Measurements from ENCODE around the gene ABT1. TPM values are rescaled to one million over a fixed set of nuclear protein-coding genes. Genes with fewer than 3 reads are reported as not detected.

ABT1 gene
- total RNA-seq, 1 donor from 2014 or later, result 21.4 TPM

DNA sequence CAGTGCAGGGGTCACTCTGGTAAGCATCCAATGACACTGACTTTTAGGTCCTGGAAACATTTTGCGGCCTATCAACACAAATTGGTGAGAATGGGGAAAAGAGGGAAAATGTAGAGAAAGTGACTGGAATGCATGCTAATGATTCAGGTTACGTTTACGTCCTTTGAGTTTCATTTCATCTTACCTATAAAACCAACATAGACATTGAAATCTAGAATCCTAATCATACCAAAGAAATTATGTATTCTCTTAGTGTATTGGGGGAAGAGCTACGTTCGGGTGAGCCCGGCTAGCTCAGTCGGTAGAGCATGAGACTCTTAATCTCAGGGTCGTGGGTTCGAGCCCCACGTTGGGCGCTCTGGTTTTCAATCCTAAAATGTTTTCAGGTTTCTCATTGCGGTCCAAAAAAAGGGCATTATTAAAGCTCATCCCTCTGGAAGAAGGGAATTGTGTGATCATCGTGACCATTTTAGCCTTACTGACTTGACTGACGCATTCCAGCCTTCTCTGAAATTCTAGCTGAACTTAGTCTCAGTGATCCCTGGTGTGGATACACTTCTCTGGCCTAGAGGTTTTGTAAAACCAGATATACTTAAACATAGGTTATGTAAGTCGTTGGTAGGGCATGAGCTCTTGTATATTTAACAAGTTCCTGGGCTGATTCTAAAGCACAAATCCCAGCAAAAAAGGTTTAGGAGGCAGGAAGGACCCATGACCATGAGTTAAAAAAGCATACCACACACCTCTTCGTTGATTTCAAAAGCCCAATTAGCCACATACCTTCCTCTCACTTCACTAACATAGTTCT is 40.3 kb upstream of the ABT1 start:
- H3K4me1 Mint-ChIP-seq (ENCODE audit: unreplicated experiment), result peaks cover 10% of the 10 kb centered on the region
- H3K4me3 Mint-ChIP-seq, result no peak overlapping the region
- DNase-seq (ENCODE audit: extremely low spot score, unreplicated experiment), result no peak
- H3K27ac Mint-ChIP-seq, result peak overlapping the region; percentile 78
- H3K36me3 Mint-ChIP-seq, result no peaks in the 10 kb centered on the region
- TF ChIP-seq, protein P1, sequence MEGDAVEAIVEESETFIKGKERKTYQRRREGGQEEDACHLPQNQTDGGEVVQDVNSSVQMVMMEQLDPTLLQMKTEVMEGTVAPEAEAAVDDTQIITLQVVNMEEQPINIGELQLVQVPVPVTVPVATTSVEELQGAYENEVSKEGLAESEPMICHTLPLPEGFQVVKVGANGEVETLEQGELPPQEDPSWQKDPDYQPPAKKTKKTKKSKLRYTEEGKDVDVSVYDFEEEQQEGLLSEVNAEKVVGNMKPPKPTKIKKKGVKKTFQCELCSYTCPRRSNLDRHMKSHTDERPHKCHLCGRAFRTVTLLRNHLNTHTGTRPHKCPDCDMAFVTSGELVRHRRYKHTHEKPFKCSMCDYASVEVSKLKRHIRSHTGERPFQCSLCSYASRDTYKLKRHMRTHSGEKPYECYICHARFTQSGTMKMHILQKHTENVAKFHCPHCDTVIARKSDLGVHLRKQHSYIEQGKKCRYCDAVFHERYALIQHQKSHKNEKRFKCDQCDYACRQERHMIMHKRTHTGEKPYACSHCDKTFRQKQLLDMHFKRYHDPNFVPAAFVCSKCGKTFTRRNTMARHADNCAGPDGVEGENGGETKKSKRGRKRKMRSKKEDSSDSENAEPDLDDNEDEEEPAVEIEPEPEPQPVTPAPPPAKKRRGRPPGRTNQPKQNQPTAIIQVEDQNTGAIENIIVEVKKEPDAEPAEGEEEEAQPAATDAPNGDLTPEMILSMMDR (conservative IDR thresholded peaks at IDR 0.05), result no peak
- H3K9me3 Mint-ChIP-seq, result no peaks in the 10 kb centered on the region
- peaks cover 2% of the 10 kb centered on the region for H3K27me3 Mint-ChIP-seq

- Mint-ChIP-seq H3K4me1 (ENCODE audit: unreplicated experiment) (peaks cover under 1% of the 10 kb centered on the region), H3K27ac (no peak overlapping the region), H3K4me3 (no peak overlapping the region)
Observed at GRCh38 chr6:26561533-26562466, 35.0 kb upstream of the ABT1 start.

DNA sequence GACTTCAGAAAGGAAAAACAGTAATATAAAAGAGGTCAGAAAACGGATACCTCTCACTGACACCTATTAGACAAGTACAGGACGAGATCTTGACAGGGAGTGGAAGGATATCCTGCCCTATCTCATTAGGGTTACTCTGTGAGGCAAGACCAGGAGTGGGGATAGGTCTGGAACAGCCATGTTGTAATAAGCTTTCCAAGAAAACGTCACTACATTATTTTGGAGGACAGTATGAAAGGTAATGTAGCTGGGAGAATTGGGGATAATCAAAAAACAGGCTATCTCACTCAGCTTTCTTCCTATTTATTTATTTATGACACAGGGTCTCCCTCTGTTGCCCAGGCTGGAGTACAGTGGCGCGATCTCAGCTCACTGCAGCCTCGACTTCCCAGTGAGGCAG is 33.3 kb upstream of the ABT1 start:
- TF ChIP-seq, protein P1 (conservative IDR thresholded peaks at IDR 0.05), result no peak
- no peak for DNase-seq (ENCODE audit: extremely low spot score, unreplicated experiment)
- Mint-ChIP-seq H3K9me3 (no peaks in the 10 kb centered on the region), H3K4me3 (no peak overlapping the region), H3K27ac (no peak overlapping the region), H3K27me3 (peaks cover 1% of the 10 kb centered on the region), H3K36me3 (peaks cover under 1% of the 10 kb centered on the region), H3K4me1 (ENCODE audit: unreplicated experiment) (peaks cover 2% of the 10 kb centered on the region)

More at GRCh38 chr6:26561533-26562466, 35.0 kb upstream of the ABT1 start:
- TF ChIP-seq, protein P1 (conservative IDR thresholded peaks at IDR 0.05), result no peak
- Mint-ChIP-seq H3K36me3 (no peaks in the 10 kb centered on the region), H3K9me3 (no peaks in the 10 kb centered on the region), H3K27me3 (no peaks in the 10 kb centered on the region)
- DNase-seq (ENCODE audit: extremely low spot score, unreplicated experiment), result no peak

- Mint-ChIP-seq H3K4me3 (peak overlapping the region; percentile 96), H3K27me3 (peaks cover 25% of the 10 kb centered on the region), H3K27ac (peak overlapping the region; percentile 96), H3K36me3 (peaks cover 3% of the 10 kb centered on the region), H3K4me1 (ENCODE audit: unreplicated experiment) (peaks cover 19% of the 10 kb centered on the region), H3K9me3 (no peaks in the 10 kb centered on the region)
- DNase-seq (ENCODE audit: extremely low spot score, unreplicated experiment), result peak; percentile 97
- TF ChIP-seq, protein P1 (conservative IDR thresholded peaks at IDR 0.05), result peak; percentile 49
Observed at GRCh38 chr6:26568601-26569432, 27.9 kb upstream of the ABT1 start.

DNA sequence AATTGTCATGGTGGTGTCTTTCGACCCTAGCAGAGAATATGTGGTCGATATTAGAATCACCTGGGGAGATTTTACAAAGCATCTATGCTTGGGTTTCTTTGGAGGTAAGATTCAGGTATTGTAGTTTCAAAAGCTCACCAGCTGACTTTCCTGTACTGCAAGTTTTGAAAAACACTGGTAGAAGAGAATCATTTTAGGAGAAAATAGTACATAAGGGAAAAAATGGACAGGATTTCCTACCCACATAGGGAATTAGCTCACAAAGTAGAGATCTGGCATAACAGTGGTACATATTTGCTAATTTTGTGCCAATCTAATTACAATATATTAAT is 27.4 kb upstream of the ABT1 start:
- H3K4me1 Mint-ChIP-seq (ENCODE audit: unreplicated experiment), result peaks cover 19% of the 10 kb centered on the region
- H3K27ac Mint-ChIP-seq, result peak overlapping the region; percentile 96
- H3K36me3 Mint-ChIP-seq, result peaks cover 3% of the 10 kb centered on the region
- TF ChIP-seq, protein P1 (conservative IDR thresholded peaks at IDR 0.05), result no peak
- H3K4me3 Mint-ChIP-seq, result peak overlapping the region; percentile 96
- H3K27me3 Mint-ChIP-seq, result peaks cover 28% of the 10 kb centered on the region
- no peak for DNase-seq (ENCODE audit: extremely low spot score, unreplicated experiment)
- H3K9me3 Mint-ChIP-seq, result no peaks in the 10 kb centered on the region

Measured in type B pancreatic cell (in vitro differentiated cells).